HG02973 (cell line): ENCODE measurements around the gene SMYD5.

Source experiments
- ATAC-seq: cut with Tn5 transposase; IDR thresholded peaks from one replicate; pipeline ENCODE4 v1.9.1; 2021; ENCODE audit warnings: moderate library complexity; ENCODE audit not compliant: unreplicated experiment

SMYD5 gene

GRCh38 chr2:73203055-73203681, 10.9 kb upstream of the SMYD5 start:
- ATAC-seq: no peak

DNA sequence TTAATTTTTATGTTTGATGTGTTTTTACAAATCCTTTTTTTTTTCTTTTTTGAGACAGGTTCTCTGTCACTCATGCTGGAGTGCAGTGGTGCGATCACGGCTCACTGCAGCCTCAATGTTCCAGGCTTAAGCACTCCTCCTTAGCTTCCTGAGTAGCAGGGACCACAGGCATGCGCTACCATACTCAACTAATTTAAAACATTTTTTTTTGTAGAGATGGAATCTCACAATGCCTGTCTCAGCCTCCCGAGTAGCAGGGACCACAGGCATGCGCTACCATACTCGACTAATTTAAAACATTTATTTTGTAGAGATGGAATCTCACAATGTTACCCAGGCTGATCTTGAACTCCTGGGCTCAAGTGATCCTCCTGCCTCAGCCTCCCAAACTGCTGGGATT, 8.4 kb upstream of the SMYD5 start:
- ATAC-seq: no peak

GRCh38 chr2:73208258-73208657, 5.8 kb upstream of the SMYD5 start:
- no peak for ATAC-seq

DNA sequence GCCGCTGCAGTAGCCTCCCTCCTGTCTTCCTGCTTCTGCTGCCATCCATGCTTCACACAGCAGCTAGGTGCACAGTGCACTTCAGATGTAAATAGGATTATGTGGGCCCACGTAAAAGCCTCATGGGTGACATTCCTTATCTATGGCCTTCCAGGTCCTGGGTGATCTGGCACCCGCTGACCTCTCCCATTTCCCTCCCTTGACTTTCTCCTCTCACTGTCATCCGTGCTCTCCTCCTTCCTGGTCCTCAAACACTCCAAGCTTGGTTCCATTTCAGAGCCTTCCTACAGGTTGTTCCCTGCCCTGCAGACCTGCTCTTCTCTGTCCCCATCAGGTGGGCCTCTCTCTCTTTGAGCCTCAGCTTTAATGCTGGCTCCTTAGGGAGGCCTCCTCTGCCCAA, 4.0 kb upstream of the SMYD5 start:
- no peak for ATAC-seq

DNA sequence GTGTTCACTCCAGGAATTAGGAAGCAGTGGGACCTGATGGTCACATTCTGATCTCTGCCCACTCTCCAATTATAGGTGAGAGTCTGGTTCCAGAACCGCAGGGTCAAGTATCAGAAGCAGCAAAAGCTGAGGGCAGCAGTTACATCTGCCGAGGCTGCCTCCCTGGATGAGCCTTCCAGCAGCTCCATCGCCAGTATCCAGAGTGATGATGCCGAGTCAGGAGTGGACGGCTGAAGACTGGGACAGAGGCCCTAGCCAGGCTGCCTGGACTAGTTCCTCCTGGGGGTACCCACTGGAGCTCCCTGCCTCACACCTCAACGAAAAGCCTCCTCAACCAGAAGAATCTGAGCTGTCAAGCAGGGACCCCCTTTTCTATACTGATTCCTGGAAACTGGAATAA, 3.3 kb upstream of the SMYD5 start:
- no peak for ATAC-seq

DNA sequence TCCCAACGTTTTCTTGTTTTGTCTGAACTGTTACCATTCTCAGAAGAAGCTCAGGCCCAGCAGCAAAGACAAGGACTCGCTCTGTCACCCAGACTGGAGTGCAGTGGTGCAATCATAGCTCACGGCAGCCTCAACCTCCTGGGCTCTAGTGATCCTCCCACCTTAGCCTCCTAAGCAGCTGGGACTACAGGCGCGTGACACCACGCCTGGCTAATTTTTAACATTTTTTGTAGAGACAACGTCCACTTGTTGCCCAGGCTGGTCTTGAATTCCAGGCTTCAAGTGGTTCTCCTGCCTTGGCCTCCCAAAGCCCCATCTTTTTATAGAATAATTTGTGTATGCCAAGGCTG, 2.0 kb upstream of the SMYD5 start:
- ATAC-seq: no peak

DNA sequence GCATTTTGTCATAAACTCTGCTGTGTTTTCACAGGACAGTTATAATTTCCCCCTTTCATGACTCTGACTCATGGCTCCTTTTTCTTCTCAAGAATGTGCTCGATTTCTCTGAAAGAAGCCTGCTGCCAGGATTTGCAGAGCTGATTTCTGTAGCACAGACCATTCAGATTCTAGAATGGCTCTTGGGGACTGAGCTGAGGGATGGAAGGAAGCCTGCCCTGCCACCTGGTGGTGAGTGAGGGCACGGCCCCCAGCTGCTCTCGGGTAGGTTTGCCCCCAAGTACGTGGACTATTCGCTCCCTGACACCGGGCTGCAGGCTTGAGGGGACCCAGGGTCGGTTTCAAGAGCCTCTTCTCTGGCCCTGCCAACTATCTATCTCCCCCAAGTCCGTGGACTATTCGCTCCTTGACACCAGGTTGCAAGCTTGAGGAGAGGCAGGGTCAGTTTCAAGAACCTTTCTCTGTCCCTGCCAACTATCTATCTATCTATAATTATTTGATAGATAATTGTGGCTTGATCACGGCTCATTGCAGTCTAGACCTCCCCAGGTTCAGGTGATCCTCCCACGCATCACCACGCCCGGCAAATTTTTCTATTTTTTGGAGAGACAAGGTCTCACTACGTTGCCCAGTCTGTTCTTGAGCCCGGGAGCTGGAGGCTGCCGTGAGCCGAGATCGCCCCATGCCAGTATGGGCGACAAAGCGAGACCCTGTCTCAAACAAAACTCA, 1.4 kb upstream of the SMYD5 start:
- ATAC-seq: peak; percentile 66

- ATAC-seq: no peak
Observed at GRCh38 chr2:73215254-73215653, 1.2 kb downstream of the SMYD5 start.

DNA sequence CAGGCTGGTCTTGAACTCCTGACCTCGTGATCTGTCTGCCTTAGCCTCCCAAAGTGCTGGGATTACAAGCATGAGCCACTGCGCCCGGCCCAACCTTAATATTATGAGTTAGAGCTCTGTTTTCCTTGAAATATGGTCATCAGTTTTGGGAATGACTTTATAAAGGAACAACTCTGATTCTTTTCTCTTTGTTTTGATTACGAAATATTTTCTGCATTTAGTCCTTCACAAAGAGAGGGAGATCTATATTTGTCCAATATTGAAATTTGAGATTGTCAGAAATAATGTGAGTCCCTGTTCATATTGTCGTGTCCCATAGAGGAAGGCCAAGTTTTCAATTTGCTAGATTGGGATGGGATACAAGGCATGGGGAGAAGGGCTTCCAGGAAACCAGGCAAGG, 3.1 kb downstream of the SMYD5 start:
- ATAC-seq: no peak

DNA sequence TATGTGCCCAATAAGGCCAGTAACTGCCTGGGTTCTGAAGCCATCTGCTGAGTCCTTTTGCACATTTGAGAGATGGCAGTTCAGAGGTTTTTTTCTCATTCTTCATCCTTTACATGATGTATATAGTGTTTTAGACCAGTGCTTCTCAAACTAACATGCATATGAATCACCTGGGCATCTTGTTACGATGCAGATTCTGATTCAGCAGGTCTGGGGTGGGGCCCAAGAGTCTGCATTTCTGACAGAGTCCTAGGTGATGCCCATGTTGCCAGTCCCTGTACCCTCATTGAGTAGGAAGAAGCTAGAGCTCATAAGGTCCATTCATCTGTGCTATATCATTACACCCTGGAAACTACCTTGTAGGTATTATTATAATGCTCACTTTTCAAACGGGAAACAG, 3.8 kb downstream of the SMYD5 start:
- ATAC-seq: no peak

DNA sequence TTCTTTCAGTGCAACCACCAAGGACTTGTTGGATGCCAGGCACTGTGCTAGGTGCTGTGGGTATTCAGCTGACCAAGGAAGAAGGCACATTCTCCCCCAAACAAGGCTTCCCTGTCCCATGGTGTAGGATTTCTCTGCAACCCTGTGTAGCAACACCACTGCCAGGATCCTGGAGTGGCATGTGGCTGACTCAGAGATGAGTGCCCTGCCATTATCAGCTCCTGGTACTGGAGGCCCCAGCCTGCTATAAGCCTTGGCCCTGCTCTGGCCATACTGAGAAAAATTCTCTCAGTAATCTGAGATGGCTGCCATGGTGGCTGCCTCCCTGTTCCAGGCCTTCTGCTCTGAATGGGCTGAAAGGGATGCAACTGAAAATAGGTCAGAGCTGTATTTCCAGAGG, 4.3 kb downstream of the SMYD5 start:
- ATAC-seq: no peak

- no peak for ATAC-seq
Observed at GRCh38 chr2:73223821-73224220, 9.8 kb downstream of the SMYD5 start.

GRCh38 chr2:73225513-73226360, 11.7 kb downstream of the SMYD5 start:
- no peak for ATAC-seq

- ATAC-seq: no peak
Observed at GRCh38 chr2:73227086-73227485, 13.0 kb downstream of the SMYD5 start.

DNA sequence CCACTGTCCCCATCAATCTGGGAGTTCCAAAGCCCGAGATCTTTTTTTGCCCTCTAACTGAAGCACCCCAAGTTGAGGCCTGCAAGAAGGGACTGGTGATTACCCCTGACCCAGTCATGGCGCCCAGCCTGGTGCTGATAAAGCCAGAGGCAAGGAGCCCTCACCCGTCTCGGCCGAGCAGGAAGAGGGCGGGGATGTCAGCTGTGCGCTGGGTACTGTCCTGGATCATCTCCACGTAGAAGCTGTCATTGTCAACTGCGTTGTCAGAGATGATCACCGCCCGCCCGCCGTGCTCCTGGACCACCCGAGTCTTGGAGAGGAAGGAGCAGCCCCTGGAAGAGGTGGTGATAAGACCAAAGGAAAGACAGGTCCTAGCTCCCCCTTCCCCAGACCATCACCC, 14.6 kb downstream of the SMYD5 start:
- ATAC-seq: no peak

DNA sequence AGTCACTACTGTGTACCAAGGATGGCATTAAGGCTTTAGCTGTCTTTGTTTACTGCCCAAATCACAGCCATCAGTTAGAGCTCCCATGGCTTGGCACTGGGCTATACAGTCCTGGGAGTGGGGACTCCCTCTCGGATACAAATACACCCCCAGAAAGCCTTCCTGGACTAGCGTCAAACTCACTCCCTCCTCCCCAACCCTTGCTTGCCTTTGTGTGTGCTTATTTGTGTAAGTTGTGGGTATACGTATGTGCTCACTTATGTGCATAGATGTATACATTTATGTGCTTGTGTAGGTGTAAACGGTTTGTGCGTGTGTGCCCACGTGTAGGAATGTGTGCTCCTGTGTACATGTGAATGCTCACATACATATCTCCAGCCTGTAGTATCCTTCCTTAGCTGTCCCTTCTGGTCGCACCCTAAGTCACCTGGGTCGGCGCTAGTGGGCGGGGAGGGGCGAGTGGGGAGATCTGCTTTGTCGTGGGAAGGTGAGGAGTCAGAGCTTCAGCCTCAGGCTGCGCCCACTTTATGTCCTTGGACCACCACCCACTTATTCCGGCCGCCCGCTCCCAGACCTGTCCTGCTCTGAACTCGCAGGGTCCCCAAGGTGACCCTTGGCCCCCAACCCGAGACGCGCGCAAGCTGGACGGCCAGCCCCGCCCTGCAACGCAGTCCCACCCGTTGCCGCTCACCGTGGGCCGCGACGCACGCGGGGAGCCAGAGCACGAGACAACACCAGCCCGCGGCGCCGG, 18.5 kb downstream of the SMYD5 start:
- peak; percentile 8 for ATAC-seq

- peak; percentile 91 for ATAC-seq
Observed at GRCh38 chr2:73233154-73233931, 19.3 kb downstream of the SMYD5 start, which contains the start of gene PRADC1. Gene PRADC1, minus strand, starts transcription at chr2:73233239. Its CDS starts 79 bp downstream, at chr2:73233160.

DNA sequence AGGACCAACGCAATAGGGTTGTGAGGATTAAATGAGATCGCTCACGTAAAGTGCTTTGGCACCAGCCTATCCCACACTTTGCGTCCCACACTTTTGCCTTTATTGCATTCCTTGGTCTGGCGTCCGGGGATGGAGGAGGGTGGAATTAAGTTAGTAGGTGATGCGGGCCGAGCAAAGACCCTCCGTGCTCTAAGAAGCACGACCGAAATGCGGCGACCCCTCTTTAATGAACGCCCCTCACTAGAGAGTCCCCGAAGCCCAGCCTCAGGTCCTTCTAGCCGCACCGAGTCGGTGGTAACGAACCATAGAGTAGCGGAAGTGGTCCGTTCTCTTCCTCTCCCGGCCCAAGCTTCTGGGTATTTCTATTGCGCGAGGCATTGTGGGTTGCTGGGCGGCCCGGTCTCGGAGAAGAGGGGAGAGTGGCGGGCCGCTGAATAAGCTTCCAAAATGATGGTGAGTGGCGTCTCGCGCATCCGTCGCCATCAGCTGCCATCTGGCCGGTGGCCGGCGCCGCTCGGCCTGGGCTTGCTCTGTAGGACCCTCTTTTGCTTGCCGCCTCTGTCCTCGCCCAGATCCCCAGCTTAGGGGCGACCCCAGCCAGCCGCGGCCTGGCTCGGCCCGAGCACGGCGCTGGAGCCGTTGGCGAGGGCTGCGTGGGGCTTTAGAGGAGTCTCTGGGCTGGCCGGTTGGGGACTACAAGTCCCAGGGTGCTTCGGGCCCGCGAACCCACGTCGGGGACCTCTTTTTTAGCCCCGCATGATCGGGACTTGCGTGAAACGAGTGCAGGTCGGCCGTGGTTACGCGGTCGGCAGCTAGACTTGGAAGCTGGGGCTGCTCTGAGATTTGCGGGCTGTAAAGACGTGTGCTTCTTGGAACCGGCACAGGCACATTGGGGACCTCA, 20.1 kb downstream of the SMYD5 start, which contains the start of gene CCT7:
Gene CCT7, plus strand, starts transcription at position 377 of the 901 bp plus-strand sequence. Its CDS starts 71 bp downstream, at position 448.
- peak; percentile 61 for ATAC-seq

- ATAC-seq: no peak
Observed at GRCh38 chr2:73235315-73236028, 21.4 kb downstream of the SMYD5 start.
